GM12874 (cell line): Measurements from ENCODE around the gene HK1.

Source experiments
- TF ChIP-seq, protein P1 (sequence below): IDR thresholded peaks from 2 replicates; pipeline ENCODE4 v1.5.1; 2011; ENCODE audit warnings: low read depth, mild to moderate bottlenecking, control low read depth, low read length, moderate library complexity; ENCODE audit not compliant: insufficient read depth

Gene HK1

GRCh38 chr10:69417542-69417941, 139.2 kb downstream of the HK1 start:
- TF ChIP-seq, protein P1, sequence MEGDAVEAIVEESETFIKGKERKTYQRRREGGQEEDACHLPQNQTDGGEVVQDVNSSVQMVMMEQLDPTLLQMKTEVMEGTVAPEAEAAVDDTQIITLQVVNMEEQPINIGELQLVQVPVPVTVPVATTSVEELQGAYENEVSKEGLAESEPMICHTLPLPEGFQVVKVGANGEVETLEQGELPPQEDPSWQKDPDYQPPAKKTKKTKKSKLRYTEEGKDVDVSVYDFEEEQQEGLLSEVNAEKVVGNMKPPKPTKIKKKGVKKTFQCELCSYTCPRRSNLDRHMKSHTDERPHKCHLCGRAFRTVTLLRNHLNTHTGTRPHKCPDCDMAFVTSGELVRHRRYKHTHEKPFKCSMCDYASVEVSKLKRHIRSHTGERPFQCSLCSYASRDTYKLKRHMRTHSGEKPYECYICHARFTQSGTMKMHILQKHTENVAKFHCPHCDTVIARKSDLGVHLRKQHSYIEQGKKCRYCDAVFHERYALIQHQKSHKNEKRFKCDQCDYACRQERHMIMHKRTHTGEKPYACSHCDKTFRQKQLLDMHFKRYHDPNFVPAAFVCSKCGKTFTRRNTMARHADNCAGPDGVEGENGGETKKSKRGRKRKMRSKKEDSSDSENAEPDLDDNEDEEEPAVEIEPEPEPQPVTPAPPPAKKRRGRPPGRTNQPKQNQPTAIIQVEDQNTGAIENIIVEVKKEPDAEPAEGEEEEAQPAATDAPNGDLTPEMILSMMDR = no peak

DNA sequence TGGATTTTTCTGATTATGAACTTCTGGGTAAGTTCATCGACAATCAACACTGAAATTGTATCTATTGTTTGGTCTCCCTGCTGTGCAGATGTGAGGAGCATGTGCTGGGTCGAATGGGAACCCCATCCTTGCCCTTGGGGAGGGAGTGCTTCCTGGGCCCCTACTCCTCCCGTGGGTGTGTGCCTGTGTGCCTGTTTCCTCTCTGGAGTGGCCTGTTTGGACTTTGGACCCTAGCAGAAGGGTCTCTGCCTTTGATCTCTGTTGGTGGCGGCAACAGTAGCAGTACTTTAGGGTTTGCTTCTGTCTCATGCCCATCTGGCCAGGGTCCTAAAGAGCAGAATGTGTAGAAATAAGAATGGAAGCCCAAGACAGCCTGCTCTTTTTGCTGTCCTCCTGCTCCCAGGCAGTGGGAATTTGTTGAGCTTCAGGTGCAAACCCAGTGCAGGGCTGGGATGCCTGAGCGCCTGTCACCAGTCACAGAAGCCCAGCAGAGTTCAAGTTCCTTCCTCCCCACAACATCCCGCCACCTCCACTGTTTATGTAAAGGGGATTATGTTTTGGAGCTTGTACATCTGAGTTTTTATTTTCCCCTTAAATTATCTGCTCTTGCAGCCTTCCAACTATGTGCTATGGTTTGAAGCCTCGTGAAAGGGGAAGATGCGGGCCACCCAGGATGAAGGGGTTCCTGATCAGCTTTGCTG, 139.9 kb downstream of the HK1 start:
- TF ChIP-seq, protein P1 = no peak

DNA sequence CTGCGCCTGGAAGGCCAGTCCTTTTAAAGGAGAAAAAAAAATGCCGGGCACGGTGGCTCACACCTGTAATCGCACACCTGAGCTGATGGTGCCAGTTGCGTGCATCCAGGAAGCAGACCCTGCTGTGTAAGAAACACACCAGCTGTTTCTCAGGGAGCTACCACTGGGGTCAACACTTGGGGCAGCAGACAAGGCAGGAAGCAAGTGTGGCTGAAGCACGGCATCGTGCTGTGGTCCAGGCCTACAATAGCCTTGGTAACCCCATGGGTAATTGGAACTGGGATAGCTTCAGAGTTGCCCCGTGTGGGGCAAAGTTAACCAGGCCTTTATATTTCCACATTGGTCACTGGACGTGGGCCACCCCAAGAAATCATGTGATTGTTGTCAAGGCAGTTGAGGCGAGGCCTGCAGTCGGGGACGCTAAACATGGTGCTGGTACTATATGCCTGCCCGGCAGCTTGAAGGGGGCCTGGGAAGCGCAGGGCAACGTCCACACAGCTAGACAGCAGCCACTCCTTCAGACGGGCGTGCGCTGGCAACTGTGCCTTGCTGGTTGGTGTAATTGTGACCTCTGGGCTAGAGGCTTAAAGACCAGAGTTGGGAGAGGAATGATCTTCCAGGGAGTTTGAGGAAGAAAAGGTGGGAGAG, 140.9 kb downstream of the HK1 start:
- TF ChIP-seq, protein P1 = no peak

DNA sequence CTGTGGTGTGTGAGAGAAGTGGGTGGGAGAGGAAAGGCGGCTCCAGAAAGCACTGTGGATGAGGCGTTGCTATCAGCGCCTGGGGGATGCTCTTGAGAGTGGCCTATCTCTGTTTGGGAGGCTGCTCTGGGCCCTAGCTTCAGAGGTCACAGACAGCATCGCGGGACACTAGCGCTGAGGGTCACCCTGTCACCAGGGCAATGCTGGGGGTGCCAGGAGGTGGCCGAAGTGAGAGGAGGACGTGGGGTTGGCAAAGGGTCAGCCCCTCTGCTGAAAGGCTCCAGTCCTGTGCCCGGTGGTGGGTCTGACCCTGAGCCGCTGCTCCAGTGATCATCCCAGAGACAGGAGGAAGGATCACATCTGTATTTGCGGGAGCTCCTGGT, 141.4 kb downstream of the HK1 start:
- TF ChIP-seq, protein P1 = no peak

DNA sequence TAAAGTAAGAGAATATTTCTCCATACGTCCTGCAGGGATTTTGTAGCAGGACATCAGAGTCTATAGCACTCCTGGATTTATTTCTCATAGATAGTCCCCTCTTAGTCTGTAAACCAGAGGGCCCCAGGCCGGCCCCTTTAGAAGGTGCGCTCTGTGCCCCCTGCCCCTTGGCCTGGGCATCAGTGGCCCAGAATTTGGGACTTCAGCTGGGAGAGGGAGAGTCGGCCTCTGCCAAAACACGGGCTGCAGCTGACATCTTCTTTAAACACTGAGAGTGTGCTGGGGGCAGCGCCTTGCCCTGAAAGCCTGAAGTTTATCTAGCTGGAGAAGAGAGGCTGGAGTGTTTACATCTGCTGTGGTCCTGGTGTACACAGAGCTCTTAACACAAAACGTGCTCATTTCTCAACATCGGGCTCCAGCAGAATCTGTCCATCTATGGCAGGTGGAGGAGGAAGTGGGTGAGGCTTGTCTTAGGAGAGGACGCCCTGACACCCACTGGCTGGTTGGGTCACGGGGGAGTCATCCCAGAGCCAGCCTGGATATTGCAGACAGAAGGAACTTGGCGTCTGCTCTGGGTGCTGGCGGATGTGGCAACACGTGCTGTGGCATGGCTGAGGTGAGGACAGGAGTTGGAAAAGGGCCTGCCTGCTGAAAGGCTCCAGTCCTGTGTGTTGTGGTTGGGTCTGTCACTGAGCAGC, 143.5 kb downstream of the HK1 start:
- TF ChIP-seq, protein P1 = no peak

DNA sequence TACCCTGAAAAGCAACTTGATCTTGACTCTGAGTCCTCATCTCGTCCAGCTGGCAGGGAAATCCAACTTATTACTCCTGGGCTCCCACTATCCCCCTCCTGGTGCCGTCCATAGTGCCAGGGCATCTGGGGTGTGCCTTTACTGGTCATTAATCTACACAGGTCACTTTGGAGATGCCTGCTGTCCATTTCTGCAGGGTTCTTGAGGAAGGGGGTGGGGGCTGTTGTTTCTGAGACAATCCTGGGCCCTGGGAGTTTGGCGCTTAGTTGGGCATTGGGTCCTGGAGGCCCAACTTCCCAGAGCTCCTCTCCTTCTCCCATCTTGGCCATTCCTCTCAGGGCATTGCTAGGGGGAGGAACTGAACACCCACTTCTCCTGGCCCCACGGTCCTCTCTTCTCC, 144.4 kb downstream of the HK1 start:
- TF ChIP-seq, protein P1 = no peak

- TF ChIP-seq, protein P1 = no peak
Observed at GRCh38 chr10:69425041-69425440, 146.7 kb downstream of the HK1 start.
